Osteocyte (in vitro differentiated cells): ENCODE data around the gene SEMA3F. TPM values are rescaled to one million over a fixed set of nuclear protein-coding genes. Genes with fewer than 3 reads are reported as not detected.

ENCODE experiments used
- DNase-seq: peaks from one replicate; pipeline ENCODE4 v3.0.0; 2021; ENCODE audit warnings: mixed read lengths; ENCODE audit not compliant: unreplicated experiment; ENCODE audit errors: extremely low spot score
- H3K27ac Mint-ChIP-seq: one replicate; pipeline ENCODE4 v1.8.0; 2021; ENCODE audit warnings: mild to moderate bottlenecking, mixed read lengths; ENCODE audit not compliant: unreplicated experiment
- H3K27me3 Mint-ChIP-seq: one replicate; pipeline ENCODE4 v1.8.0; 2021; ENCODE audit warnings: mixed read lengths; ENCODE audit not compliant: unreplicated experiment
- H3K36me3 Mint-ChIP-seq: one replicate; pipeline ENCODE4 v1.8.0; 2021; ENCODE audit warnings: mixed read lengths; ENCODE audit not compliant: unreplicated experiment
- H3K4me1 Mint-ChIP-seq: one replicate; pipeline ENCODE4 v1.8.0; 2021; ENCODE audit warnings: mixed read lengths; ENCODE audit not compliant: unreplicated experiment
- H3K4me3 Mint-ChIP-seq: one replicate; pipeline ENCODE4 v1.8.0; 2021; ENCODE audit warnings: mild to moderate bottlenecking, moderate library complexity, mixed read lengths; ENCODE audit not compliant: unreplicated experiment
- H3K9me3 Mint-ChIP-seq: one replicate; pipeline ENCODE4 v1.8.0; 2021; ENCODE audit warnings: mixed read lengths; ENCODE audit not compliant: unreplicated experiment
- CTCF ChIP-seq: fragments of 200-600 bp; sonication (generic); IDR thresholded peaks from 2 replicates; pipeline ENCODE4 v1.5.0; 2021; ENCODE audit warnings: antibody characterized with exemption, mild to moderate bottlenecking, moderate library complexity
- total RNA-seq: library from RNA; stranded (reverse); gene quantifications from 2 replicates; pipeline ENCODE4 v1.2.1, GENCODE V29; 2021

The SEMA3F gene
- total RNA-seq, 1 donor from 2014 or later, result 11.8 TPM

- H3K4me1 Mint-ChIP-seq, result peaks cover 50% of the 10 kb centered on the region
- no peaks in the 10 kb centered on the region for H3K9me3 Mint-ChIP-seq
- TF ChIP-seq CTCF, result no peak
- H3K36me3 Mint-ChIP-seq, result no peaks in the 10 kb centered on the region
- no peak for DNase-seq
- peak overlapping the region; percentile 68 for H3K27ac Mint-ChIP-seq
- H3K4me3 Mint-ChIP-seq, result no peak overlapping the region
- no peaks in the 10 kb centered on the region for H3K27me3 Mint-ChIP-seq
These were observed 12.1 kb downstream of the SEMA3F start for GRCh38 chr3:50167069-50167840.

GRCh38 chr3:50167841-50168209 is 12.7 kb downstream of the SEMA3F start:
- Mint-ChIP-seq H3K27ac (no peak overlapping the region), H3K4me3 (no peak overlapping the region), H3K36me3 (no peaks in the 10 kb centered on the region), H3K9me3 (no peaks in the 10 kb centered on the region), H3K4me1 (peaks cover 46% of the 10 kb centered on the region), H3K27me3 (no peaks in the 10 kb centered on the region)
- no peak for TF ChIP-seq CTCF
- DNase-seq, result no peak

GRCh38 chr3:50168388-50168787 is 13.3 kb downstream of the SEMA3F start:
- H3K9me3 Mint-ChIP-seq, result no peaks in the 10 kb centered on the region

GRCh38 chr3:50168791-50169190 is 13.7 kb downstream of the SEMA3F start:
- H3K4me1 Mint-ChIP-seq, result peaks cover 39% of the 10 kb centered on the region
- no peak overlapping the region for H3K4me3 Mint-ChIP-seq
- H3K27me3 Mint-ChIP-seq, result no peaks in the 10 kb centered on the region
- no peaks in the 10 kb centered on the region for H3K36me3 Mint-ChIP-seq
- DNase-seq, result no peak
- TF ChIP-seq CTCF, result no peak
- no peaks in the 10 kb centered on the region for H3K9me3 Mint-ChIP-seq
- H3K27ac Mint-ChIP-seq, result no peak overlapping the region

More at GRCh38 chr3:50168388-50168787, 13.3 kb downstream of the SEMA3F start:
- Mint-ChIP-seq H3K4me3 (no peak overlapping the region), H3K4me1 (peaks cover 43% of the 10 kb centered on the region), H3K27ac (no peak overlapping the region), H3K36me3 (no peaks in the 10 kb centered on the region), H3K27me3 (no peaks in the 10 kb centered on the region)
- no peak for DNase-seq
- TF ChIP-seq CTCF, result no peak

GRCh38 chr3:50169232-50169832 is 14.2 kb downstream of the SEMA3F start:
- H3K36me3 Mint-ChIP-seq, result no peaks in the 10 kb centered on the region
- no peak for TF ChIP-seq CTCF
- peaks cover 33% of the 10 kb centered on the region for H3K4me1 Mint-ChIP-seq
- no peak for DNase-seq
- no peaks in the 10 kb centered on the region for H3K27me3 Mint-ChIP-seq
- no peaks in the 10 kb centered on the region for H3K9me3 Mint-ChIP-seq
- no peak overlapping the region for H3K4me3 Mint-ChIP-seq
- no peak overlapping the region for H3K27ac Mint-ChIP-seq
